ENCODE results near the gene IRX3. TPM values are rescaled to one million over a fixed set of nuclear protein-coding genes. Genes with fewer than 3 reads are reported as not detected.

Gene IRX3
- total and polyA plus RNA-seq, 2 experiments from 2014 or later = 0.90 to 1.6 TPM

DNA sequence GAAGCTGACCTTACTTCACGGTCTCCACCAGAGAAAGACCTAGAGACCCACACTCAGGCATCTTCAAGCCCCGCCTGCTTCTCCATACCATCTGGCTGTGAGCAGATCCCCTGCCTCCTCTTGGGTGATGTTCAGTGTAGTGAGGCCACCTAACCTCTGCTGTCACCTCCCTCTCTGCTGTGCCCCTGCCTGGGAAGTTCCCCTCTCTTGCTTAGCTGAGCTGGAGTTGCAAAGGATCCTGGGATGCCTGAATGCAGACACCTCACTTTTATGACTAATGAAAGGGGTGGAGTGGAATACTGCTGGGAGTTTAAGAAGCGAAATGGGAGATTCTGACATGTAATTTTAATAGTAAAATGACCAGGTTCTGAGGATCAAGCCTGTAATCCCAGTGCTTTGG lies 5.8 kb downstream of the IRX3 start:
- Histone ChIP-seq H3K27me3 (ENCODE audit: insufficient read depth) (peaks cover 74% of the 10 kb centered on the region), H3F3A (replicated peaks; ENCODE audit: low read depth) (peaks cover 4% of the 10 kb centered on the region; the same call in 1 of the 2 replicates), H3K9me2 (ENCODE audit: insufficient read depth) (no peaks in the 10 kb centered on the region), H3K27ac (ENCODE audit: low read depth) (no peak overlapping the region), H3K79me2 (replicated peaks; ENCODE audit: insufficient read depth) (no peaks in the 10 kb centered on the region), H3K4me1 (ENCODE audit: insufficient read depth) (peaks cover 16% of the 10 kb centered on the region; the same call in 1 of the 2 replicates), H3K36me3 (ENCODE audit: insufficient read depth) (no peaks in the 10 kb centered on the region; the same call in 1 of the 2 replicates), H4K20me1 (replicated peaks; ENCODE audit: insufficient read depth) (no peaks in the 10 kb centered on the region; the same call in 1 of the 2 replicates), H3K4me2 (no peak overlapping the region), H2AFZ (no peak overlapping the region), H3K4me3 (no peak overlapping the region)
- H3K36me3 Mint-ChIP-seq (ENCODE audit: low read depth) = no peaks in the 10 kb centered on the region; the same call in 2 of the 3 replicates
- no peaks in the 10 kb centered on the region for H3K9me3 Mint-ChIP-seq
- H3K27me3 Mint-ChIP-seq (ENCODE audit: insufficient read depth, low read depth, poor library complexity) = peaks cover 69% of the 10 kb centered on the region
- TF ChIP-seq STAT1 (IDR thresholded peaks at IDR 0.05; ENCODE audit: unreplicated experiment) = no peak
- no peak for TF ChIP-seq JUNB (IDR thresholded peaks at IDR 0.05; ENCODE audit: unreplicated experiment)
- no peak for TF ChIP-seq CREB1 (CRISPR knock-in tag; IDR thresholded peaks at IDR 0.05; ENCODE audit: low read depth)
- TF ChIP-seq, protein P1, sequence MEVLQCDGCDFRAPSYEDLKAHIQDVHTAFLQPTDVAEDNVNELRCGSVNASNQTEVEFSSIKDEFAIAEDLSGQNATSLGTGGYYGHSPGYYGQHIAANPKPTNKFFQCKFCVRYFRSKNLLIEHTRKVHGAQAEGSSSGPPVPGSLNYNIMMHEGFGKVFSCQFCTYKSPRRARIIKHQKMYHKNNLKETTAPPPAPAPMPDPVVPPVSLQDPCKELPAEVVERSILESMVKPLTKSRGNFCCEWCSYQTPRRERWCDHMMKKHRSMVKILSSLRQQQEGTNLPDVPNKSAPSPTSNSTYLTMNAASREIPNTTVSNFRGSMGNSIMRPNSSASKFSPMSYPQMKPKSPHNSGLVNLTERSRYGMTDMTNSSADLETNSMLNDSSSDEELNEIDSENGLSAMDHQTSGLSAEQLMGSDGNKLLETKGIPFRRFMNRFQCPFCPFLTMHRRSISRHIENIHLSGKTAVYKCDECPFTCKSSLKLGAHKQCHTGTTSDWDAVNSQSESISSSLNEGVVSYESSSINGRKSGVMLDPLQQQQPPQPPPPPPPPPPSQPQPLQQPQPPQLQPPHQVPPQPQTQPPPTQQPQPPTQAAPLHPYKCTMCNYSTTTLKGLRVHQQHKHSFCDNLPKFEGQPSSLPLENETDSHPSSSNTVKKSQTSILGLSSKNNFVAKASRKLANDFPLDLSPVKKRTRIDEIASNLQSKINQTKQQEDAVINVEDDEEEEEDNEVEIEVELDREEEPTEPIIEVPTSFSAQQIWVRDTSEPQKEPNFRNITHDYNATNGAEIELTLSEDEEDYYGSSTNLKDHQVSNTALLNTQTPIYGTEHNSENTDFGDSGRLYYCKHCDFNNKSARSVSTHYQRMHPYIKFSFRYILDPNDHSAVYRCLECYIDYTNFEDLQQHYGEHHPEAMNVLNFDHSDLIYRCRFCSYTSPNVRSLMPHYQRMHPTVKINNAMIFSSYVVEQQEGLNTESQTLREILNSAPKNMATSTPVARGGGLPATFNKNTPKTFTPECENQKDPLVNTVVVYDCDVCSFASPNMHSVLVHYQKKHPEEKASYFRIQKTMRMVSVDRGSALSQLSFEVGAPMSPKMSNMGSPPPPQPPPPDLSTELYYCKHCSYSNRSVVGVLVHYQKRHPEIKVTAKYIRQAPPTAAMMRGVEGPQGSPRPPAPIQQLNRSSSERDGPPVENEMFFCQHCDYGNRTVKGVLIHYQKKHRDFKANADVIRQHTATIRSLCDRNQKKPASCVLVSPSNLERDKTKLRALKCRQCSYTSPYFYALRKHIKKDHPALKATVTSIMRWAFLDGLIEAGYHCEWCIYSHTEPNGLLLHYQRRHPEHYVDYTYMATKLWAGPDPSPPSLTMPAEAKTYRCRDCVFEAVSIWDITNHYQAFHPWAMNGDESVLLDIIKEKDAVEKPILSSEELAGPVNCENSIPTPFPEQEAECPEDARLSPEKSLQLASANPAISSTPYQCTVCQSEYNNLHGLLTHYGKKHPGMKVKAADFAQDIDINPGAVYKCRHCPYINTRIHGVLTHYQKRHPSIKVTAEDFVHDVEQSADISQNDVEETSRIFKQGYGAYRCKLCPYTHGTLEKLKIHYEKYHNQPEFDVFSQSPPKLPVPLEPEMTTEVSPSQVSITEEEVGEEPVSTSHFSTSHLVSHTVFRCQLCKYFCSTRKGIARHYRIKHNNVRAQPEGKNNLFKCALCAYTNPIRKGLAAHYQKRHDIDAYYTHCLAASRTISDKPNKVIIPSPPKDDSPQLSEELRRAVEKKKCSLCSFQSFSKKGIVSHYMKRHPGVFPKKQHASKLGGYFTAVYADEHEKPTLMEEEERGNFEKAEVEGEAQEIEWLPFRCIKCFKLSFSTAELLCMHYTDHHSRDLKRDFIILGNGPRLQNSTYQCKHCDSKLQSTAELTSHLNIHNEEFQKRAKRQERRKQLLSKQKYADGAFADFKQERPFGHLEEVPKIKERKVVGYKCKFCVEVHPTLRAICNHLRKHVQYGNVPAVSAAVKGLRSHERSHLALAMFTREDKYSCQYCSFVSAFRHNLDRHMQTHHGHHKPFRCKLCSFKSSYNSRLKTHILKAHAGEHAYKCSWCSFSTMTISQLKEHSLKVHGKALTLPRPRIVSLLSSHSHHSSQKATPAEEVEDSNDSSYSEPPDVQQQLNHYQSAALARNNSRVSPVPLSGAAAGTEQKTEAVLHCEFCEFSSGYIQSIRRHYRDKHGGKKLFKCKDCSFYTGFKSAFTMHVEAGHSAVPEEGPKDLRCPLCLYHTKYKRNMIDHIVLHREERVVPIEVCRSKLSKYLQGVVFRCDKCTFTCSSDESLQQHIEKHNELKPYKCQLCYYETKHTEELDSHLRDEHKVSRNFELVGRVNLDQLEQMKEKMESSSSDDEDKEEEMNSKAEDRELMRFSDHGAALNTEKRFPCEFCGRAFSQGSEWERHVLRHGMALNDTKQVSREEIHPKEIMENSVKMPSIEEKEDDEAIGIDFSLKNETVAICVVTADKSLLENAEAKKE (CRISPR knock-in tag; IDR thresholded peaks at IDR 0.05) = no peak
- no peak for TF ChIP-seq ZNF331 (CRISPR knock-in tag; IDR thresholded peaks at IDR 0.05; ENCODE audit: low read depth)
- TF ChIP-seq POLR2AphosphoS5 (IDR thresholded peaks at IDR 0.05; ENCODE audit: low read depth) = no peak
- TF ChIP-seq ETS1 (IDR thresholded peaks at IDR 0.05) = no peak
- TF ChIP-seq EZH2phosphoT487 (IDR thresholded peaks at IDR 0.05; ENCODE audit: unreplicated experiment) = no peak
- ATAC-seq (no peak), DNase-seq (ENCODE audit: low spot score) (no peak)
- H3K4me1 Mint-ChIP-seq = peaks cover 27% of the 10 kb centered on the region
- H3K27ac Mint-ChIP-seq = no peak overlapping the region
- peak overlapping the region; percentile 70; the same call in 1 of the 3 replicates for H3K4me3 Mint-ChIP-seq

Data from GM23338 (cell line).